SK-N-DZ (cell line): ENCODE results near the gene GLRA1.

ENCODE experiments used
- DNase-seq: peaks from one replicate; pipeline ENCODE4 v3.0.0-alpha.2; 2015; ENCODE audit warnings: low spot score
- small RNA-seq, 2 experiments: library from RNA; depleted of rRNA; stranded (forward); fragments of <200 nt; gene quantifications; one replicate each; pipeline ENCODE3, GENCODE V24; 2014

Gene GLRA1

GRCh38 chr5:151773951-151774350, 150.7 kb downstream of the GLRA1 start:
- DNase-seq = no peak

- peak; percentile 20 for DNase-seq
Measured at GRCh38 chr5:151772846-151773561, 151.6 kb downstream of the GLRA1 start.

Small RNA genes within 50 kb of the gene (small RNA-seq; reads per million reads assigned to genes)
- 0 to 0.04 reads per million in 2 experiments for gene RNA5SP198
